ENCODE data around the gene RPL38. TPM values are rescaled to one million over a fixed set of nuclear protein-coding genes. Genes with fewer than 3 reads are reported as not detected.

Gene RPL38
- total and polyA plus RNA-seq, 2 donors (not counting 1 experiment from before 2014, with no cell fraction given): 722 to 1,550 TPM

GRCh38 chr17:74249590-74250270 lies 46.3 kb downstream of the RPL38 start:
- POLR2A ChIA-PET: no interaction called here
- WGBS (ENCODE audit: insufficient coverage): 35% methylated on average over 15 of the region's 17 CpGs
- H3K27me3 Mint-ChIP-seq: no peaks in the 10 kb centered on the region
- no peak for ATAC-seq (ENCODE audit: low read depth)
- H4K20me1 ChIP-seq (ENCODE audit: control insufficient read depth, insufficient read depth, low read length, poor library complexity, severe bottlenecking): no peaks in the 10 kb centered on the region
- no peak for DNase-seq
- no peak overlapping the region for H3K27ac ChIP-seq (ENCODE audit: low read length in 2 of 2)
- H3K36me3 ChIP-seq (replicated peaks in 1 of 2; ENCODE audit: control extremely low read depth in 1 of 2, control insufficient read depth in 1 of 2, extremely low read depth in 1 of 2, insufficient read depth in 2 of 2, low read length in 1 of 2): no peaks in the 10 kb centered on the region
- no peak overlapping the region for H3K4me2 ChIP-seq (replicated peaks; ENCODE audit: low read depth, low read length, poor library complexity, severe bottlenecking)
- H3K9me3 ChIP-seq (ENCODE audit: control extremely low read depth in 1 of 3, control insufficient read depth in 2 of 3, insufficient read depth in 1 of 3, low read length in 2 of 3): no peaks in the 10 kb centered on the region
- peaks cover 0 to 2% (median 0%) of the 10 kb centered on the region in 4 experiments for H3K27me3 ChIP-seq (replicated peaks in 1 of 4; ENCODE audit: control extremely low read depth in 1 of 4, control insufficient read depth in 3 of 4, insufficient read depth in 4 of 4, low read length in 3 of 4)
- no peak overlapping the region for H3K9ac ChIP-seq (ENCODE audit: low read length)
- no peaks in the 10 kb centered on the region for H3K9me3 Mint-ChIP-seq (ENCODE audit: insufficient read depth)
- no peak overlapping the region for H2AFZ ChIP-seq (ENCODE audit: insufficient read depth, low read depth, low read length, poor library complexity, severe bottlenecking)
- H3K4me3 Mint-ChIP-seq: no peak overlapping the region
- H3K27ac Mint-ChIP-seq: no peak overlapping the region
- CTCF ChIA-PET: no interaction called here
- no peaks in the 10 kb centered on the region for H3K79me2 ChIP-seq (ENCODE audit: control insufficient read depth, insufficient read depth, low read length)
- H3K4me1 Mint-ChIP-seq: no peaks in the 10 kb centered on the region
- intact Hi-C loops (cut with micrococcal nuclease): no loop called here
- H3K4me3 ChIP-seq (ENCODE audit: control extremely low read depth in 1 of 5, extremely low read depth in 1 of 5, insufficient read depth in 1 of 5, low read depth in 2 of 5, low read length in 4 of 5): no peak overlapping the region
- TF ChIP-seq EZH2 (IDR thresholded peaks at IDR 0.05; ENCODE audit: borderline replicate concordance, insufficient read depth, low read depth, low read length, poor library complexity, severe bottlenecking) (no peak), CTCF (IDR thresholded peaks at IDR 0.05) (no peak)
- H3K4me1 ChIP-seq (ENCODE audit: control insufficient read depth in 2 of 2, insufficient read depth in 2 of 2, low read length in 2 of 2): no peaks in the 10 kb centered on the region

- no peak overlapping the region for H3K27ac ChIP-seq (ENCODE audit: low read length in 2 of 2)
- intact Hi-C loops (cut with micrococcal nuclease): no loop called here
- no peaks in the 10 kb centered on the region for H3K79me2 ChIP-seq (ENCODE audit: control insufficient read depth, insufficient read depth, low read length)
- Mint-ChIP-seq H3K9me3 (ENCODE audit: insufficient read depth) (no peaks in the 10 kb centered on the region), H3K4me1 (no peaks in the 10 kb centered on the region), H3K4me3 (no peak overlapping the region), H3K27me3 (no peaks in the 10 kb centered on the region), H3K27ac (no peak overlapping the region)
- H4K20me1 ChIP-seq (ENCODE audit: control insufficient read depth, insufficient read depth, low read length, poor library complexity, severe bottlenecking): no peaks in the 10 kb centered on the region
- ChIA-PET CTCF (no interaction called here), POLR2A (no interaction called here)
- H3K4me2 ChIP-seq (replicated peaks; ENCODE audit: low read depth, low read length, poor library complexity, severe bottlenecking): no peak overlapping the region
- TF ChIP-seq CTCF (IDR thresholded peaks at IDR 0.05) (no peak), EZH2 (IDR thresholded peaks at IDR 0.05; ENCODE audit: borderline replicate concordance, insufficient read depth, low read depth, low read length, poor library complexity, severe bottlenecking) (no peak)
- H2AFZ ChIP-seq (ENCODE audit: insufficient read depth, low read depth, low read length, poor library complexity, severe bottlenecking): no peak overlapping the region
- H3K9me3 ChIP-seq (ENCODE audit: control extremely low read depth in 1 of 3, control insufficient read depth in 2 of 3, insufficient read depth in 1 of 3, low read length in 2 of 3): no peaks in the 10 kb centered on the region
- DNase-seq: no peak
- no peak overlapping the region for H3K9ac ChIP-seq (ENCODE audit: low read length)
- no peaks in the 10 kb centered on the region for H3K4me1 ChIP-seq (ENCODE audit: control insufficient read depth in 2 of 2, insufficient read depth in 2 of 2, low read length in 2 of 2)
- WGBS (ENCODE audit: insufficient coverage): 91% methylated on average over 12 of the region's 12 CpGs
- no peak overlapping the region for H3K4me3 ChIP-seq (ENCODE audit: control extremely low read depth in 1 of 5, extremely low read depth in 1 of 5, insufficient read depth in 1 of 5, low read depth in 2 of 5, low read length in 4 of 5)
- H3K27me3 ChIP-seq (replicated peaks in 1 of 4; ENCODE audit: control extremely low read depth in 1 of 4, control insufficient read depth in 3 of 4, insufficient read depth in 4 of 4, low read length in 3 of 4): peaks cover 0 to 2% (median 0%) of the 10 kb centered on the region in 4 experiments
- ATAC-seq (ENCODE audit: low read depth): no peak
- H3K36me3 ChIP-seq (replicated peaks in 1 of 2; ENCODE audit: control extremely low read depth in 1 of 2, control insufficient read depth in 1 of 2, extremely low read depth in 1 of 2, insufficient read depth in 2 of 2, low read length in 1 of 2): no peaks in the 10 kb centered on the region
Observed at GRCh38 chr17:74250324-74250995, 47.0 kb downstream of the RPL38 start.
